HFFc6 (cell line): ENCODE results near the gene ABI1. TPM values are rescaled to one million over a fixed set of nuclear protein-coding genes. Genes with fewer than 3 reads are reported as not detected.

Experiments
- DNase-seq: peaks from one replicate; pipeline ENCODE4 v3.0.0-alpha.2; 2018
- H3K27ac Mint-ChIP-seq: 2 replicates; pipeline ENCODE4 v1.8.0; 2020; ENCODE audit warnings: mild to moderate bottlenecking, mixed read lengths
- H3K27me3 Mint-ChIP-seq: 2 replicates; pipeline ENCODE4 v1.8.0; 2021; ENCODE audit warnings: mild to moderate bottlenecking, moderate library complexity, mixed read lengths; ENCODE audit not compliant: insufficient read depth
- H3K36me3 Mint-ChIP-seq: 2 replicates; pipeline ENCODE4 v1.8.0; 2021; ENCODE audit warnings: low read depth, mixed read lengths
- H3K4me1 Mint-ChIP-seq: 2 replicates; pipeline ENCODE4 v1.8.0; 2020; ENCODE audit warnings: low read depth, mixed read lengths
- H3K4me3 Mint-ChIP-seq: 2 replicates; pipeline ENCODE4 v1.8.0; 2020; ENCODE audit warnings: mild to moderate bottlenecking, moderate library complexity, mixed read lengths
- H3K9me3 Mint-ChIP-seq: 2 replicates; pipeline ENCODE4 v1.8.0; 2020; ENCODE audit warnings: mild to moderate bottlenecking, mixed read lengths
- total RNA-seq, 6 experiments: library from RNA; stranded (reverse); fragmentation: NEBNext Ultra II Directional; extraction: Animal tissue kit (Norgen Biotek cat#: 25700); gene quantifications; 2 replicates in 1 of 6; 3 replicates in 5 of 6; pipeline ENCODE4 v1.2.3, GENCODE V29; 2021
- TF ChIP-seq, protein P1 (sequence below): fragments of 200-600 bp; sonication (generic); IDR thresholded peaks from 2 replicates; pipeline ENCODE4 v1.5.0; 2021; ENCODE audit warnings: antibody characterized with exemption, mild to moderate bottlenecking

ABI1 gene
- total RNA-seq, 6 experiments from 2014 or later, result 48.0 to 56.5 (median 53.3) TPM

DNA sequence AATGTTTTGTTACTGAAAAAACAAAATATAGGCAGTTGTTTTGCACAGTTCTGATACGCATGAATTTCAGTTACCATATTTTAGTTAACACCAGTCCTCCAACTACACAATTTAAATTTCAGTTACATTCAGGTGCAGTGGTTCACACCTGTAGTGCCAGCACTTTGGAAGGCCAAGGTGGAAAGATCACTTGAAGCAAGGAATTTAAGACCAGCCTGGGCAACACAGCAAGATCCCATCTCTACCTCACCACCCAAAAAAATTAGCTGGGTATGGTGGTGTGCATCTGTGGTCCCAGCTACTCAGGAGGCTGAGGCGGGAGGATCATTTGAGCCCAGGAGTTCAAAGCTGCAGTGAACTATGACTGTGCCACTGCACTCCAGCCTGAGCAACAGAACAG, 45.3 kb downstream of the ABI1 start:
- TF ChIP-seq, protein P1, sequence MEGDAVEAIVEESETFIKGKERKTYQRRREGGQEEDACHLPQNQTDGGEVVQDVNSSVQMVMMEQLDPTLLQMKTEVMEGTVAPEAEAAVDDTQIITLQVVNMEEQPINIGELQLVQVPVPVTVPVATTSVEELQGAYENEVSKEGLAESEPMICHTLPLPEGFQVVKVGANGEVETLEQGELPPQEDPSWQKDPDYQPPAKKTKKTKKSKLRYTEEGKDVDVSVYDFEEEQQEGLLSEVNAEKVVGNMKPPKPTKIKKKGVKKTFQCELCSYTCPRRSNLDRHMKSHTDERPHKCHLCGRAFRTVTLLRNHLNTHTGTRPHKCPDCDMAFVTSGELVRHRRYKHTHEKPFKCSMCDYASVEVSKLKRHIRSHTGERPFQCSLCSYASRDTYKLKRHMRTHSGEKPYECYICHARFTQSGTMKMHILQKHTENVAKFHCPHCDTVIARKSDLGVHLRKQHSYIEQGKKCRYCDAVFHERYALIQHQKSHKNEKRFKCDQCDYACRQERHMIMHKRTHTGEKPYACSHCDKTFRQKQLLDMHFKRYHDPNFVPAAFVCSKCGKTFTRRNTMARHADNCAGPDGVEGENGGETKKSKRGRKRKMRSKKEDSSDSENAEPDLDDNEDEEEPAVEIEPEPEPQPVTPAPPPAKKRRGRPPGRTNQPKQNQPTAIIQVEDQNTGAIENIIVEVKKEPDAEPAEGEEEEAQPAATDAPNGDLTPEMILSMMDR, result no peak

DNA sequence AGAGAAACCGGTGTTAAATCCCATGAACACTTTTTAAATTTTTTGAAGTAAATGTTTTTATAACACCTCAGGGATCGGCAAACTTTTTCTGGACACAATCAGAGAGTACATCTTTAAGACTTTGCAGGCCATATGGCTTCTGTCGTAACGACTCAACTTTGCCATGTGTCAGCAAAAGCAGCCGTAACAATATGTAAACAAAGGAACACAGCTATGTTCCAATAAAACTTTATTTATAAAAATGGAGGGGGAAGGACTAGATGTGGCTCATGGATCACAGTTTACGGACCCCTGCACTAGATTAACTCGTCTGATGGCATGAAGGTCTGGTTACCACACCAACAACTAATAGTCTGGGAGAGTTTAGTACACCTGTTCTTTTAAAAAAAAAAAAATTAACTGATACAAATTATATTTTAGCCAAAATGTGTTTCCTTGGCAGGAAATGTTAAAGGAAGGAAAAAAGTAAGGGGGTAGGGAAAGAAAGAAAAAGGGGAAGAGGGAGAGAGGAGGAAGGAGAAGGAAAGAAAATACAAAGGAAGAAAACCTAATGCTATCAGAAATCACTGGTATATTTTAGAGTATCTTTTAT, 50.2 kb downstream of the ABI1 start:
- DNase-seq, result no peak
- peaks cover 8% of the 10 kb centered on the region for H3K4me1 Mint-ChIP-seq
- H3K9me3 Mint-ChIP-seq, result no peaks in the 10 kb centered on the region
- TF ChIP-seq, protein P1, result no peak
- no peaks in the 10 kb centered on the region for H3K27me3 Mint-ChIP-seq
- H3K36me3 Mint-ChIP-seq, result no peaks in the 10 kb centered on the region; the same call in 1 of the 2 replicates
- H3K4me3 Mint-ChIP-seq, result no peak overlapping the region
- H3K27ac Mint-ChIP-seq, result no peak overlapping the region

More for the DNA sequence above, 45.3 kb downstream of the ABI1 start:
- Mint-ChIP-seq H3K36me3 (peaks cover 4% of the 10 kb centered on the region; the same call in 1 of the 2 replicates), H3K27me3 (no peaks in the 10 kb centered on the region), H3K27ac (no peak overlapping the region), H3K9me3 (no peaks in the 10 kb centered on the region), H3K4me3 (no peak overlapping the region), H3K4me1 (peaks cover 16% of the 10 kb centered on the region)
- DNase-seq, result no peak

DNA sequence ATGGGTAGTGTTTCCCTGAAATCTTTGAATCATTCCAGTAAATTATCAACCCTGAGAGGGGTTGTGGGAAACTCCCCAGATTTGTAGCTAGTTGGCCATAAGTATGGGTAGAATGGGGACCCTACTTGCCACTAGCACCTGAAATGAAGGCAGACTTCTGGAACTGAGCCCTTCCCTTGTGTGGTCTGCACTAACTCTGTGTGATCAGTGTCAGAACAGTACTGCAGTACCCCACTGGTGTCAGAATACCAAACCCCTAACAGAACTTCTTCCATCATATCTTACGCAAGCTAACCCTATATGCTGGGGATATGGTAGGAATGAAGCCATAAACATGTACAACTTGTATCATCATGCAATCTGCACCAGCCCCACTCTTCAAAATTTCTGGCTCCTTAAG, 50.8 kb downstream of the ABI1 start:
- no peaks in the 10 kb centered on the region for H3K27me3 Mint-ChIP-seq
- no peak overlapping the region for H3K4me3 Mint-ChIP-seq
- H3K9me3 Mint-ChIP-seq, result no peaks in the 10 kb centered on the region
- TF ChIP-seq, protein P1, result no peak
- DNase-seq, result no peak
- no peak overlapping the region for H3K27ac Mint-ChIP-seq
- peaks cover 14% of the 10 kb centered on the region for H3K4me1 Mint-ChIP-seq
- H3K36me3 Mint-ChIP-seq, result no peaks in the 10 kb centered on the region; the same call in 1 of the 2 replicates

- Mint-ChIP-seq H3K36me3 (no peaks in the 10 kb centered on the region), H3K27me3 (no peaks in the 10 kb centered on the region), H3K4me1 (peaks cover 35% of the 10 kb centered on the region), H3K4me3 (no peak overlapping the region), H3K9me3 (no peaks in the 10 kb centered on the region), H3K27ac (no peak overlapping the region)
- TF ChIP-seq, protein P1, result no peak
- DNase-seq, result no peak
Observed at GRCh38 chr10:26807532-26807931, 53.2 kb downstream of the ABI1 start.

GRCh38 chr10:26806557-26806956, 54.2 kb downstream of the ABI1 start:
- H3K4me3 Mint-ChIP-seq, result no peak overlapping the region
- H3K36me3 Mint-ChIP-seq, result no peaks in the 10 kb centered on the region
- H3K27ac Mint-ChIP-seq, result no peak overlapping the region
- no peak for DNase-seq
- no peaks in the 10 kb centered on the region for H3K9me3 Mint-ChIP-seq
- peaks cover 39% of the 10 kb centered on the region for H3K4me1 Mint-ChIP-seq
- TF ChIP-seq, protein P1, result no peak
- H3K27me3 Mint-ChIP-seq, result no peaks in the 10 kb centered on the region
